GM12878 (cell line): ENCODE measurements around the gene NUP85.

Experiments
- CEBPB ChIP-seq, 2 experiments: fragments of 150-350 bp in 1 of 2; IDR thresholded peaks; 2 replicates each; pipeline ENCODE4 v1.6.1; 2012 to 2014; ENCODE audit warnings: low read depth in 2 of 2, low read length in 2 of 2, borderline replicate concordance in 1 of 2, inconsistent platforms in 1 of 2
- CREB1 ChIP-seq: IDR thresholded peaks from 2 replicates; pipeline ENCODE4 v1.6.1; 2012; ENCODE audit warnings: low read depth, mild to moderate bottlenecking, inconsistent platforms
- JUNB ChIP-seq: IDR thresholded peaks from 2 replicates; pipeline ENCODE4 v1.6.1; 2016; ENCODE audit warnings: antibody characterized with exemption, mild to moderate bottlenecking
- JUND ChIP-seq: IDR thresholded peaks from 2 replicates; pipeline ENCODE4 v1.6.1; 2012; ENCODE audit warnings: low read depth, mild to moderate bottlenecking, low read length, improper control_type of control experiment, moderate library complexity
- NFIC ChIP-seq: IDR thresholded peaks from 2 replicates; pipeline ENCODE4 v1.6.1; 2012; ENCODE audit warnings: low read depth, mild to moderate bottlenecking, inconsistent platforms, low read length, moderate library complexity
- POLR2A ChIP-seq: IDR thresholded peaks from 2 replicates; pipeline ENCODE4 v1.6.1; 2011; ENCODE audit warnings: low read depth, mild to moderate bottlenecking, low read length
- POLR2AphosphoS5 ChIP-seq: IDR thresholded peaks from 2 replicates; pipeline ENCODE4 v1.6.1; 2011; ENCODE audit warnings: mild to moderate bottlenecking, low read length, inconsistent platforms
- TF ChIP-seq, protein P1 (sequence below), 3 experiments: IDR thresholded peaks in 2 of 3; conservative IDR thresholded peaks in 1 of 3; 2 replicates each; pipeline ENCODE4 v1.5.1; 2011; ENCODE audit warnings: low read depth in 3 of 3, low read length in 3 of 3, mild to moderate bottlenecking in 3 of 3, control low read depth in 2 of 3, moderate library complexity in 2 of 3, inconsistent platforms in 1 of 3, mixed read lengths in 1 of 3; ENCODE audit not compliant: control insufficient read depth in 2 of 3, insufficient read depth in 1 of 3; ENCODE audit errors: extremely low read depth in 1 of 3
- TF ChIP-seq, protein P2 (sequence below): fragments of 450-650 bp; IDR thresholded peaks from 2 replicates; pipeline ENCODE4 v1.6.1; 2016; ENCODE audit warnings: mild to moderate bottlenecking

DNA sequence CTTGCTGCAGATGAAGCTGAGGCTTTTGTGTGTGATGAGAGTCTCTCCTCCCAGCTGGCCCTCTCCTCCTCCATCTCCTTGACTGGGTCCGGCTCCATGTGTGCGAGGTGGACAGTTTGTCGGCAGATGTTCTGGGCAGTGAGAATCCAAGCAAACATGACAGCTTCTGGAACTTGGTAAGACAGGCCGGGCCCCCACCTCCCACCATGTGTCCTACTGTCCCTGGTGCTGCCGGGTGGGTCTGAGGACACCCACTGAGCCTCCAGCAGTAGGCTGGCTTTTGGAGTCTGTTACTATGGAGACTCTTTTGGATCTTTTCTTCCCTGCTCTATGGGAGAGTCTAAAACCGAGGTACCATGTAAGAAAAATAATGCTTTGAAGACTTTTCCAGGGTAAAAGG lies 12.7 kb downstream of the NUP85 start:
- TF ChIP-seq, protein P1, sequence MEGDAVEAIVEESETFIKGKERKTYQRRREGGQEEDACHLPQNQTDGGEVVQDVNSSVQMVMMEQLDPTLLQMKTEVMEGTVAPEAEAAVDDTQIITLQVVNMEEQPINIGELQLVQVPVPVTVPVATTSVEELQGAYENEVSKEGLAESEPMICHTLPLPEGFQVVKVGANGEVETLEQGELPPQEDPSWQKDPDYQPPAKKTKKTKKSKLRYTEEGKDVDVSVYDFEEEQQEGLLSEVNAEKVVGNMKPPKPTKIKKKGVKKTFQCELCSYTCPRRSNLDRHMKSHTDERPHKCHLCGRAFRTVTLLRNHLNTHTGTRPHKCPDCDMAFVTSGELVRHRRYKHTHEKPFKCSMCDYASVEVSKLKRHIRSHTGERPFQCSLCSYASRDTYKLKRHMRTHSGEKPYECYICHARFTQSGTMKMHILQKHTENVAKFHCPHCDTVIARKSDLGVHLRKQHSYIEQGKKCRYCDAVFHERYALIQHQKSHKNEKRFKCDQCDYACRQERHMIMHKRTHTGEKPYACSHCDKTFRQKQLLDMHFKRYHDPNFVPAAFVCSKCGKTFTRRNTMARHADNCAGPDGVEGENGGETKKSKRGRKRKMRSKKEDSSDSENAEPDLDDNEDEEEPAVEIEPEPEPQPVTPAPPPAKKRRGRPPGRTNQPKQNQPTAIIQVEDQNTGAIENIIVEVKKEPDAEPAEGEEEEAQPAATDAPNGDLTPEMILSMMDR (IDR thresholded peaks at IDR 0.05 in 2 of 3, conservative IDR thresholded peaks at IDR 0.05 in 1 of 3; ENCODE audit: control insufficient read depth in 2 of 3, extremely low read depth in 1 of 3, insufficient read depth in 1 of 3, low read depth in 3 of 3, low read length in 3 of 3): no peak
- TF ChIP-seq POLR2AphosphoS5 (no peak), NFIC (no peak), POLR2A (no peak), CEBPB (IDR thresholded peaks at IDR 0.05; ENCODE audit: borderline replicate concordance in 1 of 2, low read depth in 2 of 2, low read length in 2 of 2) (no peak), JUNB (no peak), CREB1 (no peak), JUND (no peak)
- TF ChIP-seq, protein P2, sequence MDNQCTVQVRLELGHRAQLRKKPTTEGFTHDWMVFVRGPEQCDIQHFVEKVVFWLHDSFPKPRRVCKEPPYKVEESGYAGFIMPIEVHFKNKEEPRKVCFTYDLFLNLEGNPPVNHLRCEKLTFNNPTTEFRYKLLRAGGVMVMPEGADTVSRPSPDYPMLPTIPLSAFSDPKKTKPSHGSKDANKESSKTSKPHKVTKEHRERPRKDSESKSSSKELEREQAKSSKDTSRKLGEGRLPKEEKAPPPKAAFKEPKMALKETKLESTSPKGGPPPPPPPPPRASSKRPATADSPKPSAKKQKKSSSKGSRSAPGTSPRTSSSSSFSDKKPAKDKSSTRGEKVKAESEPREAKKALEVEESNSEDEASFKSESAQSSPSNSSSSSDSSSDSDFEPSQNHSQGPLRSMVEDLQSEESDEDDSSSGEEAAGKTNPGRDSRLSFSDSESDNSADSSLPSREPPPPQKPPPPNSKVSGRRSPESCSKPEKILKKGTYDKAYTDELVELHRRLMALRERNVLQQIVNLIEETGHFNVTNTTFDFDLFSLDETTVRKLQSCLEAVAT: no peak
